ENCODE measurements around the gene DIP2C.
"Not testable (repeated sequence)": the region's sequence is repeated elsewhere in the genome, so short reads cannot be mapped to it uniquely, and the experiment has no call there.

Gene DIP2C

DNA sequence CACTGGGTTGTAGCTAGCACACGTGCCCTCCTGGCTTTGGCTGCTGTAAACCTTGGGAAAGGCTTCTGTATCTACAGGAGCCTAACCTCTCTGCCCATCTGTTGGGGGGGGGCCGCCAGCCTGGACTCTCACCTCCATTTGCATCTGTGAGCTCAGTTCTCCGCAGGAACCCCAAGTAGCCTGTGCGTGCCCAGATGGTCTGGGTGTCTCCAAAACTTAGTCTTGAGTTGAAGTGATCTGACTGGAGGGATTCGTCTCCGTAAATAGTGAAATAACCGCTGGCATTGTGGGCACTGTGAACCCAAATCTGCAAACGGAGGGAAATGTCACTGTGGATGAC lies 406.4 kb downstream of the DIP2C start:
- DNase-seq = no peak

- no peak for DNase-seq
These were observed 407.0 kb downstream of the DIP2C start for GRCh38 chr10:282294-283139.

DNA sequence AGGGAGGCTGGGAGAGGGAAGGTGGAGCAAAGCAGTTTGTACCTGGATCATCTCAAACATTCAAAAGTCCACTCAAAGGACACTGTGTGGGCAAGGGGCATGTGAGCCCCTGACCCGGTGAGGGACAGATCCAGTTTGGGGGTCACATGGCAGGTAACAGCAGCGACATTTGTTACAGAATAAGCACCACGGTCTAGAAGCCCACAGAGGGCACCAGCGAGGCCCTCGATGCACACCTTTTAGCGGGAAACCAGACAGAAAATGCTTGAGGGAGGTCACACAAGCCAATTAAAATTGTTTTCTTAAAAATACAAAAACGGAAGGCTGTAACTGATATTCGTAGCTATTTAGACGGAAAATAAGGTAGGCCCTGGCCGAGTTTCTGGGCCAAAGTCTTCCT lies 409.8 kb downstream of the DIP2C start:
- no peak for DNase-seq

DNA sequence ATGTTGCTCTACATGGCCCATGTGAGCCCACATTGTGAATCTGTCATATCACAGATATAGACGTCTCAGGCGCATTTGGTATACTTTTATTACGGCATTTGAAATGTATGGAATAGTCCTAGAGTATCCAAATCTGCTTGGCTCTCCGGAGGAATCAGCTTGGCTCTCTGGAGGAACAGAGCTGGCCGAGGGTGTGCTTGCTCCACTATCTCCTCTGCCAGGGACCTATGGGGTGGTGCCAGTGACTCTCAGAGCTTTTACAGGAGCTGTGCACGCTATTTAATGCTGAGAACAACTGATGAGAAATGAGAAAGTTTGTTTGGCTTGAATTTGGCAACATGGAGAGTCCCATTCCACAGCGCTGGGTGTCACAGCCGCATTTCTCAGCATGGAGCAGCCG lies 410.2 kb downstream of the DIP2C start:
- no peak for DNase-seq

DNA sequence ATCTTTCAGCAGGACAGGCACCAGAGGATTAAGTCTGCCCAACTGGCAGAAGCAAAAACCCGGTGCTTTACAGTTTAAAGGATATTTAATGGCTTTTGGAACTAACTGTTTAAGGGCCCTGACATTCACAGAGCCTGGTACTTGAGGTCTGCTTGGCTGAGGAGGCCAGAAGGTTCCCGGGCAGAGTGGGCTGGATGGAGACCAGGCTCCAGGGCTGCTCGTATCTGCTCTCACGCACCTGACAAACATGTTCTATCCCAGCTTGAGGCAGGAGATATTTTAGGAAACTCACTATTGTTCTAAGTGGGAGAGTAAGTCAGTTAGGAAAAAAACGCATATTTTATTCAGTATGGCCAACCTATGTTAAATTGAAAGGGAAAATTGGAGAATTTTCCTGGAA lies 410.8 kb downstream of the DIP2C start:
- DNase-seq = no peak

DNA sequence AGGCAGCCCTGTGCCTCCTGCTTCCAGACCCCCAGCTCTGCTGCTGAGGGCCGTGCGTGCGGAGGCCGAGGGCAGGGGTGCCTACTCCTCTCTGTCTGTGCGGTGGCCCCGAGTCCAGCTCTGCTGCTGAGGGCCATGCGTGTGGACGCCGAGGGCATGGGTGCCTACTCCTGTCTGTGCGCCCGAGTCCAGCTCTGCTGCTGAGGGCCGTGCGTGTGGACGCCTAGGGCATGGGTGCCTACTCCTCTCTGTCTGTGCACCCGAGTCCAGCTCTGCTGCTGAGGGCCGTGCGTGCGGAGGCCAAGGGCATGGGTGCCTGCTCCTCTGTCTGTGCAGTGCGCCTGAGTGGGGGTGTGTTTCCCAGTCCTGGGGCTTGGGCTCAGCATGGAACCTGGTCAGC lies 411.5 kb downstream of the DIP2C start:
- DNase-seq = no peak

DNA sequence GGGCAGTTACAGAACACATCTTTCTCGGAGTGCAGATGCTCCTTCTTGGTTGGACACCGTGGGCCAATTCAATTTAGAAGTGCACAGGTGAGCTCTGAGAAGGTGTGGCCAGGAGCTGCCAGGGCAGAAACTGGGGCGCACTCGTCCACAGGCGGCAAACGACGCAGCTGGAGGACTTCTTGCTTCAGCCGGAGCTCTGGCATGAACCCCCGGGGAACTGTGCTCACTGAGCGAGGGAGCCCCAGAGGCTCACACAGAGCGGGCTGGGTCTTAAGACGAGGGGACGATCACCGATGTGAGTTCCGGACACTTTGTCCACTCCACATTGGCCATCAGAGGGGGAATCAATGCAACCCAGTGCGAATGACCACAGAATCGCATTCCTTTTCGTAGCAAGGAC lies 413.8 kb downstream of the DIP2C start:
- no peak for DNase-seq

- no peak for DNase-seq
These were observed 414.6 kb downstream of the DIP2C start for GRCh38 chr10:274866-275265.

DNA sequence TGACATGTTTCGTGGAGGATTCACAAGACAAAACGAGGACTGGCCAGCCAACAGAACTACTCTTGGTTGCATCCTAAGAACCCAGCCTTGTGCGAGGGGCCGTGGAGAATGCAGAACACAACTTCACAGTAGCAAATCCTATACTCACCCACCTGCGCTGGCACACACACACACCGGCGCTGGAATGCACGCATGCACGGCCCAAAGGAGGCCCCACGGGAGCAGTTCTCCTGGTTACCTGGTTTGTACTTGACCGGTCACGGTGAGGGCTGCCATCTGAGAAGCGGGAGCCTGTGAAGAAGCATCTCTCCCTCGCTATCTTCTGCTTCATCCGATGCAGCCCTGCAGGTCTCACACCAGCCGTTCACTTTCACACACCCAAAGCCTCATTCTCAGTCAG lies 416.4 kb downstream of the DIP2C start:
- no peak for DNase-seq

- no peak for DNase-seq
These were observed 417.7 kb downstream of the DIP2C start for GRCh38 chr10:271722-272121.

DNA sequence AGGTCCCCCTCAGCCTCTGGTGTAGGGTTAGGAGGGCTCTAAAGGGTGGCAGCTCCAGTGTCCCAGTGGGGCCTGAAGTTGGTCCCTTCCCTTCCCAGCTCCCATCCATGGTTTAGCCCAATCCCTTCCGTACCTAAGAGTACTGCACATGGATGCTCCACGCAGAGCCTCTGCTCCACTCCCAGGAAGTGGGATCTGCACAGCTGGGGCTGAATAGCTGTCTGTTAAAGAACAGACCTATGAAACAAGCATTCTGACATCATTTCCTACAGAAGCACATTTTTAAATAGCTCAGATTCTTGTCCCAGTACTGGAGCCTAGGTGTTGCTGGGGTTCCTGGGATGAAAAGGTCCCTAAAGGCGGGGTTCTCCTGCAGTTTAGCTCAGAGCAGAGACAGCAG lies 418.3 kb downstream of the DIP2C start:
- DNase-seq = no peak

GRCh38 chr10:269440-270074 lies 419.9 kb downstream of the DIP2C start:
- no peak for DNase-seq

GRCh38 chr10:267705-268104 lies 421.8 kb downstream of the DIP2C start:
- DNase-seq = no peak

DNA sequence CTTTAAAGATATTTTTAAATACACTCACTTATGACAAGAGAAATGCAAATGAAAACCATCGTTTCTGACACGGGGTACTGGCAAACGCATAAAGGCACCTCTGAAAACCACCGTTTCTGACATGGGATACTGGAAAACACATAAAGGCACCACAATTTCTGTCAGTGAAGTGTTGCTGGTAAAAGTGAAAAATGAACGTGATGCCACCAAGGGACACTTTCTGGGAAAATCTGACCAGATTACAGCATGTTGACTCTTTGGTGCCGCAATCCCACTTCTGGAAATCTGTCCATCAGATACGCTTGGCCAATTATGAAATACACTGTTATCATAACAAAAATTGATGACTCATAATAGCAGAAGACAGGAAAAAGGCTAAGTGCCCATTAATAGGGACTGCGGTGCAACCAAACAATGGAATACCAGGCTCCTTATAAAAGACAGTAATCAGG lies 422.5 kb downstream of the DIP2C start:
- no peak for DNase-seq

GRCh38 chr10:265816-266588 lies 423.5 kb downstream of the DIP2C start:
- DNase-seq = not testable (repeated sequence)

- not testable (repeated sequence) for DNase-seq
These were observed 424.4 kb downstream of the DIP2C start for GRCh38 chr10:265074-265440.

DNA sequence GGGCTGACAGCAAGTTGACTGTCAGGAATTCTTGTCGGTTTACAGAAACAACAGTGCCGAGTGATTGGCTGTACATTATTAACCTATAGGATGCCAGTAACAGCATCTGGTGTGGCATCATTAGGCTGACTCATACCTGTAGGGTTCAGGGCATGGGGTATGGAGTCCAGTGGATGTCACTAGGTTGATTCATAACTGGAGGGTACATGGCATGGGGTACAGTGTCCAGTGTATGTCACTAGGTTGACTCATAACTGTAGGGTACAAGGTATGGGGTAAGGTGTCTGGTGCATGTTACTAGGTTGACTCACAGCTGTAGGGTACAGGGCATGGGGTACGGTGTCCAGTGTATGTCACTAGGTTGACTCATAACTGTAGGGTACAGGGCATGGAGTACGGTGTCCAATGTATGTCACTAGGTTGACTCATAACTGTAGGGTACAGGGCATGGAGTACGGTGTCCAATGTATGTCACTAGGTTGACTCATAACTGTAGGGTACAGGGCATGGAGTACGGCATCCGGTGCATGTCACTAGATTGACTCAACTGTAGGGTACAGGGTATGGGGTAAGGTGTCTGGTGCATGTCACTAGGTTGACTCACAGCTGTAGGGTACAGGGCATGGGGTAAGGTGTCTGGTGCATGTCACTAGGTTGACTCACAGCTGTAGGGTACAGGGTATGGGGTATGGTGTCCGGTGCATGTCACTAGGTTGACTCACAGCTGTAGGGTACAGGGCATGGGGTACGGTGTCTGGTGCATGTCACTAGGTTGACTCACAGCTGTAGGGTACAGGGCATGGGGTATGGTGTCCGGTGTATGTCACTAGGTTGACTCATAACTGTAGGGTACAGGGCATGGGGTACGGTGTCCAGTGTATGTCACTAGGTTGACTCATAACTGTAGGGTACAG lies 425.1 kb downstream of the DIP2C start:
- DNase-seq = not testable (repeated sequence)

GRCh38 chr10:260819-261429 lies 428.5 kb downstream of the DIP2C start:
- DNase-seq = no peak

- no peak for DNase-seq
These were observed 437.4 kb downstream of the DIP2C start for GRCh38 chr10:251982-252582.

- DNase-seq = no peak
These were observed 441.2 kb downstream of the DIP2C start for GRCh38 chr10:248307-248706.

- no peak for DNase-seq
These were observed 442.0 kb downstream of the DIP2C start for GRCh38 chr10:247480-247879.

DNA sequence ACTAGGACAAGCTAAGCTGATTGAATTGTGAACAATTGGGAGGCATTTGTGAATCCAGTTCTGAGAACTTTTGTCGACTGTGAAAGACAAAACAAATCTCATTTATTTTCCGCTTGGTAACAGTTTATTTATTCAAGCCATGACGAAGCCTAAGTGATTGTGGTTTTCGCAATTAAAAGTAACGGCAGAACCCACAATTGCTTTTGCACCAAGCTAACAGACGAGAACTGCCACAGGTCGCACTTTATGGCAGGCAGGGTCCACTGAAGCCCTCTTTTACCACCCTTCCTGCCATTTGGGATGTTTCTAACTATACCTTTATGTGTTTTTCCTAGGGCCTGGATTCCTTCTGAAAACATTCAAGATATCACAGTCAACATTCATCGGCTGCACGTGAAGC lies 443.0 kb downstream of the DIP2C start:
- no peak for DNase-seq

Data from central memory CD4-positive, alpha-beta T cell (primary cell).